NCI-H2196 (cell line): Measurements from ENCODE around the gene DEDD2.

Experiments used
- DNase-seq: peaks from one replicate; lab custom pipeline; 2025; ENCODE audit not compliant: unreplicated experiment; lab: John Stamatoyannopoulos, UW

Gene DEDD2

GRCh38 chr19:42175952-42176648 lies 41.4 kb downstream of the DEDD2 start:
- no peak for DNase-seq

- DNase-seq = no peak
These were observed 42.3 kb downstream of the DEDD2 start for GRCh38 chr19:42174958-42175734.

GRCh38 chr19:42174188-42174587 lies 43.3 kb downstream of the DEDD2 start:
- no peak for DNase-seq

- DNase-seq = no peak
These were observed 43.8 kb downstream of the DEDD2 start for GRCh38 chr19:42173695-42174094.

- peak; percentile 54 for DNase-seq
These were observed 45.2 kb downstream of the DEDD2 start for GRCh38 chr19:42172261-42172660.

GRCh38 chr19:42170715-42171114 lies 46.8 kb downstream of the DEDD2 start:
- no peak for DNase-seq

- no peak for DNase-seq
These were observed 47.7 kb downstream of the DEDD2 start for GRCh38 chr19:42169486-42170413.

- DNase-seq = no peak
These were observed 49.3 kb downstream of the DEDD2 start for GRCh38 chr19:42168206-42168605.

GRCh38 chr19:42166316-42166715 lies 51.2 kb downstream of the DEDD2 start:
- peak; percentile 17 for DNase-seq

- DNase-seq = no peak
These were observed 52.3 kb downstream of the DEDD2 start for GRCh38 chr19:42165146-42165545.

- DNase-seq = no peak
These were observed 55.7 kb downstream of the DEDD2 start for GRCh38 chr19:42161616-42162263.

GRCh38 chr19:42159942-42160341 lies 57.5 kb downstream of the DEDD2 start:
- DNase-seq = no peak

GRCh38 chr19:42158926-42159325 lies 58.6 kb downstream of the DEDD2 start:
- DNase-seq = no peak

- DNase-seq = no peak
These were observed 60.9 kb downstream of the DEDD2 start for GRCh38 chr19:42156571-42156970.

GRCh38 chr19:42155796-42156195 lies 61.7 kb downstream of the DEDD2 start:
- no peak for DNase-seq

- peak; percentile 37 for DNase-seq
These were observed 62.8 kb downstream of the DEDD2 start for GRCh38 chr19:42154471-42155323.

GRCh38 chr19:42153672-42154433 lies 63.6 kb downstream of the DEDD2 start:
- no peak for DNase-seq

- DNase-seq = no peak
These were observed 64.4 kb downstream of the DEDD2 start for GRCh38 chr19:42152910-42153671.
